AML-193 (cell line): ENCODE results near the gene KIF11.
"Not testable (repeated sequence)": the region's sequence is repeated elsewhere in the genome, so short reads cannot be mapped to it uniquely, and the experiment has no call there.

Experiments
- DNase-seq, 2 experiments: peaks; one replicate each; lab custom pipeline; 2025; lab: John Stamatoyannopoulos, UW

The KIF11 gene

GRCh38 chr10:92590623-92591549, 2.0 kb upstream of the KIF11 start:
- peak; percentile 75 to 78 for DNase-seq

GRCh38 chr10:92591550-92592022, 1.3 kb upstream of the KIF11 start:
- DNase-seq: peak; percentile 84 to 91

DNA sequence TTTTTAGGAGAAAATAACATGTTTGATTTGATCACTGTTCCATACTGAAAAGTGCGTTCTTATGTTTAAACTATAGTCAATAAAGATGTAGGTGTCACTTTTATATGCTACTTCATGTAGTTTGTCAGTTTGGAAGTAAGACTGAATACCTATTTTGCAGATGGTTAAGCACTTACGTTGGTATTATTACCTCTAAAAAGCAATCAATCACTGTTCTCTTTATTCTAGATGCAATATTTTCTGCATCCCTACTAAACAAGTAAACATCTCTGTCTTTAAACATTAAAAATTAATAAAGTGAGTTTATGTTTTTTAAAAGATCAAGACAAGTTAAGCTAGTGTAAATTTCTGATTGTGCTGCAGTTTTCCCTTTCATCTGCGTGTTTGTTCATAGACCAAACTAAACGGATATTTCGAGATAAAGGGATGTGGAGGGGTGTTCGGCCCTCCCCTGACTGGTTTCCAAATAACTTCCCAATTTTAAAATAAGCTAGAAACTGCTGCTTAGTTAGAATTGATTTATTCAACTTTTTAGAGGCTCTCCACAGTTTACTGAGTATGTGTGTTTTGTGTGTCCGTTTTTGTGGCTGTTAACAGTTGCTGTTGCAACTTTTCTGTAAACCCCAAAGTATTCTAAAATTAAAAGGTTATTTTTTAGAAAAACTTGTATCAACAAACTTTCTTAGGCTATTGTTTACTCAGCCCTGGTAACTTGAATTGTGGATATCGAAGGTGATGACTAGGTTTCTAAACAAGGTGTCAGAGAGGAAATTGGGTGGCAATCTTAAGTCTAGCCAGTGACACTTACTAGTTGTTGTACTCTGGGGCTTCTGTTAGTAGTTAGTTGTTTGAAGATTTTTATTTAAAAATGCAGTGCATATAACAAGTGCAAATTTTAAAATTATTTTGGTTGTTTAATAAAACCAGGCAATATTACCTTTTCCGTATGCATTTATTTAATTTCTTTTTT, 974 bp downstream of the KIF11 start:
- peak; percentile 38 to 48 for DNase-seq

DNA sequence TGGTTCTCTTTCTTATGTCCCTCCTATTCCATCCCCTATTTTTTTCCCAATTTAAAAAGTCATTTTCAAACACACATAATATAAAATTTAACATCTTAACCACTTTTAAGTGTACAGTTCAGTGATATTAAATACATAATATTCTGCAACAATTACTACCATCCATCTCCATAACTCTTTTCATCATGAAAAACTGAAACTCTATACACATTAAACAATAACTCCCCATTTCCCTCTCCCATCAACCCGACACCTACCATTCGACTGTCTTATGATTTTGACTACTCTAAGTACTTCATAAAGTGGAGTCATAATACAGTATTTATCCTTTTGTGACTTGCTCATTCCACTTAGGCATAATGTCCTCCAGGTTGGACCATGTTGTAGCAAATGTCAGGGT, 2.6 kb downstream of the KIF11 start:
- no peak for DNase-seq

GRCh38 chr10:92598321-92598720, 5.4 kb downstream of the KIF11 start:
- DNase-seq: no peak

GRCh38 chr10:92604841-92605240, 11.9 kb downstream of the KIF11 start:
- no peak for DNase-seq

GRCh38 chr10:92615515-92615914, 22.6 kb downstream of the KIF11 start:
- DNase-seq: no peak

DNA sequence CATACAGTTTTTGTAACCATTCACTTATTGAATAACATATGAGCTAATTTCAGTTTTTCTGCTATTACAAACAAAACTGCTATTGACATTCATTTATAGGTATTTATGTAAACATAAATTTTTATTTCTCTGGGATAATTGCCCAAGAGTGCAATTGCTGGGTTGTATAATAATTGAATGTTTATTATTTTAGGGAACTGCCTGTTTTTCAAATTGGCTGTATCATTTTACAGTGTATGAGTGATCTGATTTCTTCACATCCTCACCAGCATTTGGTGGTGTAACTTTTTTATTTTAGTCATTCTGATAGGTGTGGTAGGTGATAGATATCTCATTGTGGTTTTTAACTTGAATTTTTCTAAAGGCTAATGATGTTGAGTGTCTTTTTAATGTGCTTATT, 26.4 kb downstream of the KIF11 start:
- DNase-seq: no peak

- DNase-seq: no peak
Observed at GRCh38 chr10:92627845-92628480, 35.0 kb downstream of the KIF11 start.

GRCh38 chr10:92629945-92630344, 37.0 kb downstream of the KIF11 start:
- DNase-seq: no peak

- no peak for DNase-seq
Observed at GRCh38 chr10:92638037-92638436, 45.1 kb downstream of the KIF11 start.

DNA sequence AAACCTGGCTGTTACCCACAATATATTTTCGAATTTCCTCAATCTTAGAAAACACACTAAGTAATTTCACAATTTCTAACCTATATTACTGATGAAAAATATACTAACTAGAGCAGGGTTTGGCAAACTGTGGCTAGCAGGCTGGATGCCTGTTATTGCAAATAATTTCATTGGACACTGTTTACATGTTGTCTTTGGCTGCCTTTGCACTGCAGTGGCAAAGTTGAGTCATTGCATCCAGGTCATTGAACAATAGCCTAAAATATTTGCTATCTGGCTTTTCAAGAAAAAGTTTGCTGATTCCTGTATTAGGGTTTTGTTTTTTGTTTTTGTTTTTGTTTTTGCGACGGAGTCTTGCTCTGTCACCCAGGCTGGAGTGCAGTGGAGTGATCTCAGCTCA, 47.2 kb downstream of the KIF11 start:
- no peak for DNase-seq

DNA sequence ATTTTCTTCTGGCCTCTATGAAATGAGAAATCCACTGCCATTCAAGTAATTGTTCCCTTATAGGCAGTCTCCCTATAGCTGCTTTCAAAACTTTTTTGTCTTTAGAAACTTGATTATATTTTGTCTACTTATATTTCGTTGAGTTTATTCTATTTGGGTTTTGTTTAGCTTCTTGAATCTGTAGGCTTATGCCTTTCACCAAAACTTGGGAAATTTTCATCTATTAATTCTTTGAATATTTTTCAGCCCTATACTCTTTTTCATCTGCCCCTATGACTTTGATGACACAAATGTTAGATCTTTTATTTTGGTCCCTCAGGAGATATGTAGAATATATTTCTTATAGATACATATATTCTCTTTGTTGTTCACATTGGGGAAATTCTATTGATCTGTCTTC, 48.6 kb downstream of the KIF11 start:
- DNase-seq: no peak

GRCh38 chr10:92644921-92645320, 52.0 kb downstream of the KIF11 start:
- DNase-seq: no peak

DNA sequence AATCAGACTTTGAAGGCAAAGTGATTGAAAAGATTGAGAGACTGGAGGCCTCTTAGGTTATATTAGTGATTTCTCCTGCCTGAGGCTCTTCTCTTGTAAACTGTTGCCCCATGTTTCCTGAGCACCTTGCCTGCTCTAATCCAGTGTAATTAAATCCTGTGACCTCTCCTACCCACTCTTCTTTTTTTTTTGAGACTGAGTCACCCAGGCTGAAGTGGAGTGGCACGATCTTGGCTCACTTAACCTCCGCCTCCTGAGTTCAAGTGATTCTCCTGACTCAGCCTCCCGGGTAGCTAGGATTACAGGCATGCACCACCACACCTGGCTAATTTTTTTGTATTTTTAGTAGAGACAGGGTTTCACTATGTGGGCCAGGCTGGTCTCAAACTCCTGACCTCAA, 57.9 kb downstream of the KIF11 start:
- not testable (repeated sequence) for DNase-seq

- DNase-seq: no peak
Observed at GRCh38 chr10:92655426-92655825, 62.5 kb downstream of the KIF11 start.

- DNase-seq: no peak
Observed at GRCh38 chr10:92656266-92656961, 63.5 kb downstream of the KIF11 start.

DNA sequence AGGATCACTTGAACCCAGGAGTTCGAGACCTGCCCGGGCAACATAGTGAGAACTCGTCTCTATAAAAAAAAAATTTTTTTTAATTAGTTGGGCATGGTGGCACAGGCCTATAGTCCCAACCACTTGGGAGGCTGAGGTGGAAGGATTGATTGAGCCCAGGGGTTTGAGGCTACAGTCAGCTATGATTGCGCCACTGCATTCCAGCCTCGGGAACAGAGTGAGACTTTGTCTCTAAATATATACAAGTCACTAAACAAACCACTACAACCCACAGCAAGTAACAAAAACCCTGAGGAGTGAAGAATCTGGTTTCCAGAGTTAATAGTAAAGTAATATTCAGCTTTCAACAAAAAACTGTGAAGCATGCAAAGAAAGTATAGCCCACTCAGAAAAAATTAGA, 64.1 kb downstream of the KIF11 start:
- no peak for DNase-seq

GRCh38 chr10:92662848-92663247, 69.9 kb downstream of the KIF11 start:
- no peak for DNase-seq

DNA sequence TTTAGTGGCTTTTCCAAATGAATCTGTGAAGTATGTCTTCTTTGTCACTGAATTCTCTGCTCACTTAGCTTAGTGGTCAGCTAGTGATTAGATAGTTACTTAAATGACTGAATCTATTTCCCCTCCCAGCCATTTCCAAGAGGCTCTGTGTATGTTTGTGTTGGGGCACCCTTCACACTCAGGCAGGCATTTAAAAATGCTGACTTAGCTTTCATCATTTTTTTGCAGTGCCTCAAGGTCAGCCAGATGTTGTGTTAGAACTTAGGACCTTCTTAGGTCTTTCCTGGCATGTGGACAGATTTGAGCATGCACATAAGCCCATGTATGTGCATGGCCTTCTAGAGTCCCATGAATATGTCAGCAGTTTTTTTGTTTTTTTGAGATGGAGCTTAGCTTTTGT, 71.4 kb downstream of the KIF11 start:
- no peak for DNase-seq

- no peak for DNase-seq
Observed at GRCh38 chr10:92667078-92667477, 74.1 kb downstream of the KIF11 start.
